HEK293 (cell line): ENCODE results near the gene AFG1L.

Source experiments
- CTCF ChIA-PET: fragments of 350-600 bp; formaldehyde crosslinking; extraction: SDS; loops from one replicate; lab custom pipeline; 2021; ENCODE audit warnings: antibody characterized with exemption; lab: Yijun Ruan, JAX
- POLR2A ChIA-PET: fragments of 300-600 bp; formaldehyde crosslinking; extraction: SDS; loops from one replicate; lab custom pipeline; 2020; ENCODE audit warnings: antibody characterized with exemption, inconsistent platforms; lab: Yijun Ruan, JAX
- H3K27ac ChIP-seq: fragments of 200-500 bp; sonication (Bioruptor generic); 2 replicates; pipeline ENCODE4 v1.5.1; 2014; ENCODE audit warnings: low read depth, low read length, control low read depth, inconsistent platforms; ENCODE audit errors: extremely low read depth
- H3K36me3 ChIP-seq, 2 experiments: fragments of 200-500 bp in 1 of 2; sonication (Bioruptor generic) in 1 of 2; 1 replicate in 1 of 2; 2 replicates in 1 of 2; pipeline ENCODE4 v1.5.1; 2014 to 2017; ENCODE audit warnings: inconsistent platforms in 2 of 2, low read length in 2 of 2; ENCODE audit not compliant: control insufficient read depth in 2 of 2, insufficient read depth in 1 of 2
- H3K4me1 ChIP-seq: fragments of 200-500 bp; sonication (Bioruptor generic); 2 replicates; pipeline ENCODE4 v1.5.1; 2014; ENCODE audit warnings: mild to moderate bottlenecking, low read length, inconsistent platforms; ENCODE audit not compliant: control insufficient read depth, insufficient read depth
- H3K4me3 ChIP-seq: 2 replicates; pipeline ENCODE4 v1.5.1; 2011; ENCODE audit warnings: low read depth, mild to moderate bottlenecking, control low read depth, low read length, moderate library complexity
- H3K9me3 ChIP-seq: fragments of 200-500 bp; sonication (Bioruptor generic); 2 replicates; pipeline ENCODE4 v1.5.1; 2014; ENCODE audit warnings: low read depth, low read length, inconsistent platforms; ENCODE audit not compliant: control insufficient read depth, insufficient read depth
- BCL11B ChIP-seq: fragments of 450-650 bp; formaldehyde crosslinking; IDR thresholded peaks from 2 replicates; pipeline ENCODE4 v1.5.1; 2016; ENCODE audit warnings: low read depth, missing biosample characterization, missing genetic modification characterization
- CTCF ChIP-seq: fragments of 450-650 bp; formaldehyde crosslinking; IDR thresholded peaks from 2 replicates; pipeline ENCODE4 v1.5.1; 2016; ENCODE audit warnings: missing biosample characterization, missing genetic modification characterization
- EGR2 ChIP-seq: fragments of 450-650 bp; formaldehyde crosslinking; IDR thresholded peaks from 2 replicates; pipeline ENCODE4 v1.5.1; 2016; ENCODE audit warnings: low read depth, missing biosample characterization, missing genetic modification characterization
- ELK4 ChIP-seq: IDR thresholded peaks from 2 replicates; pipeline ENCODE4 v1.6.1; 2011; ENCODE audit warnings: mild to moderate bottlenecking, low read depth, low read length, borderline replicate concordance
- FEZF1 ChIP-seq: fragments of 450-650 bp; formaldehyde crosslinking; IDR thresholded peaks from 2 replicates; pipeline ENCODE4 v1.5.1; 2016; ENCODE audit warnings: missing biosample characterization, missing genetic modification characterization
- OSR2 ChIP-seq: fragments of 450-650 bp; formaldehyde crosslinking; IDR thresholded peaks from 2 replicates; pipeline ENCODE4 v1.5.1; 2016; ENCODE audit warnings: missing biosample characterization, missing genetic modification characterization
- TCF7L2 ChIP-seq: IDR thresholded peaks from 2 replicates; pipeline ENCODE4 v1.6.1; 2011; ENCODE audit warnings: low read depth, mild to moderate bottlenecking, inconsistent platforms, low read length, moderate library complexity, borderline replicate concordance
- ZNF114 ChIP-seq: fragments of 450-650 bp; formaldehyde crosslinking; IDR thresholded peaks from 2 replicates; pipeline ENCODE4 v1.5.0; 2017; ENCODE audit warnings: missing biosample characterization, missing genetic modification characterization
- ZNF157 ChIP-seq: fragments of 450-650 bp; formaldehyde crosslinking; IDR thresholded peaks from 2 replicates; pipeline ENCODE4 v1.5.1; 2016; ENCODE audit warnings: missing biosample characterization, missing genetic modification characterization
- ZNF16 ChIP-seq: fragments of 450-650 bp; formaldehyde crosslinking; IDR thresholded peaks from 2 replicates; pipeline ENCODE4 v1.5.1; 2016; ENCODE audit warnings: low read depth, missing biosample characterization, missing genetic modification characterization
- ZNF362 ChIP-seq: fragments of 450-650 bp; formaldehyde crosslinking; IDR thresholded peaks from 2 replicates; pipeline ENCODE4 v1.5.1; 2016; ENCODE audit warnings: missing biosample characterization, missing genetic modification characterization
- ZNF416 ChIP-seq: fragments of 450-650 bp; formaldehyde crosslinking; IDR thresholded peaks from 2 replicates; pipeline ENCODE4 v1.5.1; 2016; ENCODE audit warnings: missing biosample characterization, missing genetic modification characterization
- ZNF433 ChIP-seq: fragments of 450-650 bp; formaldehyde crosslinking; IDR thresholded peaks from 2 replicates; pipeline ENCODE4 v1.5.1; 2016; ENCODE audit warnings: missing biosample characterization, missing genetic modification characterization, low read depth
- ZNF530 ChIP-seq: fragments of 450-650 bp; formaldehyde crosslinking; IDR thresholded peaks from 2 replicates; pipeline ENCODE4 v1.5.1; 2016; ENCODE audit warnings: low read depth, missing biosample characterization, missing genetic modification characterization
- ZNF544 ChIP-seq: fragments of 450-650 bp; formaldehyde crosslinking; IDR thresholded peaks from 2 replicates; pipeline ENCODE4 v1.5.0; 2017; ENCODE audit warnings: missing biosample characterization, missing genetic modification characterization
- ZNF580 ChIP-seq: fragments of 450-650 bp; formaldehyde crosslinking; IDR thresholded peaks from 2 replicates; pipeline ENCODE4 v1.5.1; 2016; ENCODE audit warnings: missing biosample characterization, missing genetic modification characterization
- ZNF664 ChIP-seq: fragments of 450-650 bp; formaldehyde crosslinking; IDR thresholded peaks from 2 replicates; pipeline ENCODE4 v1.5.1; 2016; ENCODE audit warnings: missing biosample characterization, missing genetic modification characterization
- ZNF670 ChIP-seq: fragments of 450-650 bp; formaldehyde crosslinking; IDR thresholded peaks from 2 replicates; pipeline ENCODE4 v1.5.1; 2016; ENCODE audit warnings: missing biosample characterization, missing genetic modification characterization, low read depth
- ZNF692 ChIP-seq: fragments of 450-650 bp; formaldehyde crosslinking; IDR thresholded peaks from 2 replicates; pipeline ENCODE4 v1.5.1; 2016; ENCODE audit warnings: missing biosample characterization, missing genetic modification characterization
- TF ChIP-seq, protein P1 (sequence below): fragments of 450-650 bp; formaldehyde crosslinking; IDR thresholded peaks from 2 replicates; pipeline ENCODE4 v1.5.1; 2016; ENCODE audit warnings: missing biosample characterization, missing genetic modification characterization, borderline replicate concordance

AFG1L gene

GRCh38 chr6:108469316-108469715, 174.5 kb downstream of the AFG1L start (continued):
- TF ChIP-seq CTCF (tag by site-specific recombination) (no peak), BCL11B (tag by site-specific recombination) (no peak)
- TF ChIP-seq, all 188 proteins: peak for 0

DNA sequence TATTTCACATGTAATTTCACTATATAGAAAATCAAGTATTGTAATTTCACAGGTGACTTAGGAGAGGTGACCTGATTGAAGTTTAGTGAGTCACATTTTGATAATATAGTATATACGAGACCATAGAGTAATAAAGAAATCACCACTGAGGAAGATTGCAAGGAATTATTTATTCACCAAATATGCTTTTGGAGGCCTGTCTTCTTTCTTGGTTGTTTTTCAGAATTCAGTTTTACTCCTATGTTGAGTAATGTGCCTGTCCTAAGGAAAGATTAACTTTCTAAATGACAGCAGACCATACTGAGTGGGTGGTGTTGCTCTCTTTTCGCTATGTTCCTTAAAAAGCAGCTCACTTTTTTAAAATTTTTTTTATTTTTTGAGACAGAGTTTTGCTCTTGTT, 178.3 kb downstream of the AFG1L start:
- POLR2A ChIA-PET = interaction anchor here (0.8 kb wide), 1 partner anchor 10 kb away, joined by 3 read pairs; no protein-coding TSS in a partner anchor
- Histone ChIP-seq H3K4me1 (no peaks in the 10 kb centered on the region), H3K36me3 (no peaks in the 10 kb centered on the region), H3K27ac (no peak overlapping the region), H3K9me3 (no peaks in the 10 kb centered on the region), H3K4me3 (no peak overlapping the region)
- CTCF ChIA-PET = interaction anchor here (1.1 kb wide), 1 partner anchor 19 kb away, joined by 5 read pairs; no protein-coding TSS in a partner anchor
- TF ChIP-seq ZNF580 (tag by site-specific recombination) (no peak), OSR2 (tag by site-specific recombination) (no peak), ELK4 (no peak), ZNF433 (tag by site-specific recombination) (no peak), ZNF157 (no peak), ZNF114 (no peak), ZNF544 (tag by site-specific recombination) (no peak), ZNF362 (tag by site-specific recombination) (no peak), ZNF16 (no peak), ZNF664 (tag by site-specific recombination) (no peak), ZNF692 (tag by site-specific recombination) (no peak), EGR2 (no peak), FEZF1 (tag by site-specific recombination) (no peak), ZNF670 (tag by site-specific recombination) (no peak), TCF7L2 (no peak), ZNF416 (tag by site-specific recombination) (no peak), CTCF (tag by site-specific recombination) (no peak), ZNF530 (tag by site-specific recombination) (no peak)
- TF ChIP-seq, protein P1, sequence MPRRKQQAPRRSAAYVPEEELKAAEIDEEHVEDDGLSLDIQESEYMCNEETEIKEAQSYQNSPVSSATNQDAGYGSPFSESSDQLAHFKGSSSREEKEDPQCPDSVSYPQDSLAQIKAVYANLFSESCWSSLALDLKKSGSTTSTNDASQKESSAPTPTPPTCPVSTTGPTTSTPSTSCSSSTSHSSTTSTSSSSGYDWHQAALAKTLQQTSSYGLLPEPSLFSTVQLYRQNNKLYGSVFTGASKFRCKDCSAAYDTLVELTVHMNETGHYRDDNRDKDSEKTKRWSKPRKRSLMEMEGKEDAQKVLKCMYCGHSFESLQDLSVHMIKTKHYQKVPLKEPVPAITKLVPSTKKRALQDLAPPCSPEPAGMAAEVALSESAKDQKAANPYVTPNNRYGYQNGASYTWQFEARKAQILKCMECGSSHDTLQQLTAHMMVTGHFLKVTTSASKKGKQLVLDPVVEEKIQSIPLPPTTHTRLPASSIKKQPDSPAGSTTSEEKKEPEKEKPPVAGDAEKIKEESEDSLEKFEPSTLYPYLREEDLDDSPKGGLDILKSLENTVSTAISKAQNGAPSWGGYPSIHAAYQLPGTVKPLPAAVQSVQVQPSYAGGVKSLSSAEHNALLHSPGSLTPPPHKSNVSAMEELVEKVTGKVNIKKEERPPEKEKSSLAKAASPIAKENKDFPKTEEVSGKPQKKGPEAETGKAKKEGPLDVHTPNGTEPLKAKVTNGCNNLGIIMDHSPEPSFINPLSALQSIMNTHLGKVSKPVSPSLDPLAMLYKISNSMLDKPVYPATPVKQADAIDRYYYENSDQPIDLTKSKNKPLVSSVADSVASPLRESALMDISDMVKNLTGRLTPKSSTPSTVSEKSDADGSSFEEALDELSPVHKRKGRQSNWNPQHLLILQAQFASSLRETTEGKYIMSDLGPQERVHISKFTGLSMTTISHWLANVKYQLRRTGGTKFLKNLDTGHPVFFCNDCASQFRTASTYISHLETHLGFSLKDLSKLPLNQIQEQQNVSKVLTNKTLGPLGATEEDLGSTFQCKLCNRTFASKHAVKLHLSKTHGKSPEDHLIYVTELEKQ (tag by site-specific recombination) = no peak
